Kidney (tissue), 14 donors: Measurements from ENCODE around the gene KIAA0232. TPM values are rescaled to one million over a fixed set of nuclear protein-coding genes. Genes with fewer than 3 reads are reported as not detected.

ENCODE experiments used
- DNase-seq, 5 donors: peaks; one replicate each; pipeline ENCODE4 v3.0.0-alpha.2; 2013 to 2020
- FAIRE-seq: peaks from 2 replicates; lab custom pipeline; 2012; peaks lifted over from hg19 to GRCh38; lab: Jason Lieb, UNC
- H3K27ac ChIP-seq, 2 donors: one replicate each; pipeline ENCODE4 v1.7.0; 2013; ENCODE audit warnings: low read depth in 2 of 2, low read length in 2 of 2, inconsistent platforms in 1 of 2
- H3K27me3 ChIP-seq: one replicate; pipeline ENCODE4 v1.7.1; 2013; ENCODE audit warnings: low read length, inconsistent platforms; ENCODE audit not compliant: control insufficient read depth, insufficient read depth
- H3K36me3 ChIP-seq, 3 donors: one replicate each; pipeline versions ENCODE4 v1.7.0 to v1.7.1; 2013; ENCODE audit warnings: low read length in 3 of 3, control low read depth in 1 of 3, inconsistent platforms in 1 of 3; ENCODE audit not compliant: insufficient read depth in 3 of 3, control insufficient read depth in 2 of 3
- H3K4me1 ChIP-seq, 3 donors: one replicate each; pipeline versions ENCODE4 v1.7.0 to v1.7.1; 2013; ENCODE audit warnings: low read length in 3 of 3, inconsistent platforms in 1 of 3, low read depth in 1 of 3; ENCODE audit not compliant: control insufficient read depth in 2 of 3, insufficient read depth in 2 of 3
- H3K4me3 ChIP-seq, 3 donors: one replicate each; pipeline versions ENCODE4 v1.7.0 to v1.8.1; 2013; ENCODE audit warnings: low read length in 3 of 3, control low read depth in 1 of 3, inconsistent platforms in 1 of 3
- H3K9ac ChIP-seq, 3 donors: one replicate each; pipeline versions ENCODE4 v1.7.0 to v1.7.1; 2013; ENCODE audit warnings: low read length in 3 of 3, control low read depth in 1 of 3, inconsistent platforms in 1 of 3
- H3K9me3 ChIP-seq, 3 donors: one replicate each; pipeline versions ENCODE4 v1.7.0 to v1.7.1; 2013; ENCODE audit warnings: low read length in 3 of 3, control low read depth in 1 of 3, inconsistent platforms in 1 of 3; ENCODE audit not compliant: control insufficient read depth in 2 of 3, insufficient read depth in 1 of 3
- intact Hi-C: fragments of 100-400 bp; cut with DNase I; formaldehyde crosslinking; loops from one replicate; pipeline ENCODE4 v1.11.1; 2022
- polyA plus RNA-seq: library from polyadenylated mRNA; stranded (reverse); fragments of 350-450 nt; fragmentation: Illumina TruSeq; extraction: RNeasy Lipid Tissue Mini Kit (QIAGEN cat#74804); gene quantifications from one replicate; pipeline ENCODE4 v1.2.3, GENCODE V29; 2014; ENCODE audit warnings: low read depth, low replicate concordance; ENCODE audit not compliant: insufficient read depth
- total RNA-seq: library from RNA; stranded (reverse); fragmentation: NEBNext Ultra II Directional; extraction: Animal tissue kit (Norgen Biotek cat#: 25700); gene quantifications from one replicate; pipeline ENCODE4 v1.2.1, GENCODE V29; 2021
- TF ChIP-seq, protein P1 (sequence below): IDR thresholded peaks from 3 replicates; pipeline ENCODE4 v1.5.1; 2012; ENCODE audit warnings: mild to moderate bottlenecking, moderate library complexity, borderline replicate concordance; ENCODE audit not compliant: insufficient read depth; ENCODE audit errors: extremely low read depth
- donor health status: control.
- donor health status: control.
- donor health status: control.
- donor health status: control.
- donor health status: control.
- donor health status: DM: yes; HTN: yes; CAD: no.
- donor health status: Normal renal cell carcinoma (clear cell type).

The KIAA0232 gene
- total and polyA plus RNA-seq, 2 donors from 2014 or later, result 14.0 to 39.9 TPM

DNA sequence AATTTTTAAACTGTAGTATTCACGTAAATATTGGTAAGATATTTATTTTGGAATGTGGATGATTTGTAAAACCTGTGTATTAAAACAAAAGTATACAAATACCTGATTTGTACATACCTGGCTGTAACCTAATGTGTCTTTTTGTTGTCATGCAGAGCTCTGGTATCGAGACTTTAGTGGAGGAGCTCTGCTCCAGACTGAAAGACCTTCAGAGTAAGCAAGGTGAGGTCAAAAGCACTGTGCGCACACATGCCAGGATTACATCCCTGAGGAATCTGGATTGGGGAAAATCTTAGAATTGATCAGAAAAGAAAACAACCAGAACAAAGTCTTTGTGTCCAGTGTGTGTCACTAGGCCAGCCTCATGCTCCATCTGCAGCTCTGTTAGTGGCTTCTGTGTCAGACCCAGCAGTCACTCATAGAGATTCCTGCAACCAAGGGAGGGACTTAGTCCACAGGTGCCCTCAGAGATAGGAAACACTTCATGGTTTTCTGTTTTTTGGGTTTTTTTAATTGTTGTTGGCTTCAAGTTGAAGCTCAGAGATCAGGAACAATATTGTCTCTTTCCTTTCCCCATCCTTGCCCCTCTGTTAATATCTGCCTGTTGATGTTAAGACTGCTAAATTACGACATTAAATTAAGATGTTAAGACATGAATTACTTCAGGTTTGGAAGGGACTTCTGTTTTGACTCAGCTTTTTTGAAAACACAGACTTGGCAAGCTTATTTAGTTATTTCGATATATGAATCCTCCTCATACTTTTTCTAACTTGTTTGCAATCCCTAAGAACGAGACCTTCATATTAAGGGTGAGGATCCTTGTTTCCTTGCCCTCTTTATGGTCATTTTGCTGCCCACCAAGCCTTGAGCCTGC is 74.7 kb downstream of the KIAA0232 start:
- no peak for FAIRE-seq
- Histone ChIP-seq H3K4me1 (peaks cover 0 to 6% (median 0%) of the 10 kb centered on the region in 3 donors), H3K9me3 (peaks cover 0 to 8% (median 0%) of the 10 kb centered on the region in 3 donors), H3K36me3 (peaks cover 5 to 31% (median 15%) of the 10 kb centered on the region in 3 donors), H3K27me3 (no peaks in the 10 kb centered on the region), H3K27ac (peak overlapping the region in 1 of 2 donors; percentile 9), H3K9ac (no peak overlapping the region), H3K4me3 (no peak overlapping the region)
- TF ChIP-seq, protein P1, sequence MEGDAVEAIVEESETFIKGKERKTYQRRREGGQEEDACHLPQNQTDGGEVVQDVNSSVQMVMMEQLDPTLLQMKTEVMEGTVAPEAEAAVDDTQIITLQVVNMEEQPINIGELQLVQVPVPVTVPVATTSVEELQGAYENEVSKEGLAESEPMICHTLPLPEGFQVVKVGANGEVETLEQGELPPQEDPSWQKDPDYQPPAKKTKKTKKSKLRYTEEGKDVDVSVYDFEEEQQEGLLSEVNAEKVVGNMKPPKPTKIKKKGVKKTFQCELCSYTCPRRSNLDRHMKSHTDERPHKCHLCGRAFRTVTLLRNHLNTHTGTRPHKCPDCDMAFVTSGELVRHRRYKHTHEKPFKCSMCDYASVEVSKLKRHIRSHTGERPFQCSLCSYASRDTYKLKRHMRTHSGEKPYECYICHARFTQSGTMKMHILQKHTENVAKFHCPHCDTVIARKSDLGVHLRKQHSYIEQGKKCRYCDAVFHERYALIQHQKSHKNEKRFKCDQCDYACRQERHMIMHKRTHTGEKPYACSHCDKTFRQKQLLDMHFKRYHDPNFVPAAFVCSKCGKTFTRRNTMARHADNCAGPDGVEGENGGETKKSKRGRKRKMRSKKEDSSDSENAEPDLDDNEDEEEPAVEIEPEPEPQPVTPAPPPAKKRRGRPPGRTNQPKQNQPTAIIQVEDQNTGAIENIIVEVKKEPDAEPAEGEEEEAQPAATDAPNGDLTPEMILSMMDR, result no peak
- intact Hi-C loops, result no loop called here
- no peak for DNase-seq

DNA sequence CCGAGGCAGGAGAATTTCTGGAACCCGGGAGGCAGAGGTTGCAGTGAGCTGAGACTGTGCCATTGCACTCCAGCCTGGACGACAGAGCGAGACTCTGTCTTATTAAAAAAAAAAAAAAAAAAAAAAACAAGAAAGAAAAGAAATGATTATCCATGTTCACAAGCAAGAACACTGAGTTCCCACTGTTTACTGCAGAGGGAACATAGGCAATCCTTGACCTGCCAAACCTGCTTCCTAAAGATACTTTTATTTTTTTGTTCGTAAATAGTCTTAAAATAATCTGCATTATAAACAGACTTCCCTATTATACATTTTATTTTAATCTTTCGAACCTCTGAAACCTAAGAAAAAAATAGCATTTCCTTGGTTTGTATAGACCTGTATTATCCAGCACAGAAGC is 76.5 kb downstream of the KIAA0232 start:
- Histone ChIP-seq H3K9ac (no peak overlapping the region), H3K27me3 (no peaks in the 10 kb centered on the region), H3K9me3 (no peaks in the 10 kb centered on the region), H3K36me3 (peaks cover 2 to 34% (median 21%) of the 10 kb centered on the region in 3 donors), H3K4me3 (no peak overlapping the region), H3K4me1 (peaks cover 0 to 6% (median 0%) of the 10 kb centered on the region in 3 donors), H3K27ac (no peak overlapping the region)
- intact Hi-C loops, result no loop called here
- FAIRE-seq (no peak), DNase-seq (no peak)
- TF ChIP-seq, protein P1, result no peak

DNA sequence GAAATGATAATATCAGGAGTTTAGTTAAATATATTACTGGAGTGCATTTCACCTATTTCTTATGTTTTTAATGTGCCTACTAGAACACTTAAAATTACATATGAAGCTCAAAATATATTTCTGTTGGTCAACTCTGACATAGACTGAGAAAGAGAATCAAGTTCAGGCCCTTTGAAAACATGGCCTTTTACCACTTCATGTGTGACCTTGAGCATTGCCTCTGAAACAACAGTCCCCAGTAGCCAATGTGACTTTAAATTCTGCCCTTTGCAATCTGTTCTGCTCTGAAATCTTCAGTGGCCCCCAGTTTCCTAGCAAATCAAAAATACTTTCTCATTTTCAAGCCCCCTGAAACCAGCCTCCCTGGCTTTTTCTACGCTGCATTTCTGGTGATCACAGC is 77.0 kb downstream of the KIAA0232 start:
- Histone ChIP-seq H3K9me3 (no peaks in the 10 kb centered on the region), H3K9ac (no peak overlapping the region), H3K27ac (peak overlapping the region; percentile 12 to 43), H3K36me3 (peaks cover 2 to 34% (median 24%) of the 10 kb centered on the region in 3 donors), H3K27me3 (no peaks in the 10 kb centered on the region), H3K4me3 (no peak overlapping the region), H3K4me1 (peaks cover 0 to 6% (median 0%) of the 10 kb centered on the region in 3 donors)
- DNase-seq, result no peak
- intact Hi-C loops, result no loop called here
- TF ChIP-seq, protein P1, result no peak
- no peak for FAIRE-seq
